Parathyroid adenoma (tissue), 2 donors: ENCODE results near the gene GSK3A.

Source experiments
- H2AFZ ChIP-seq: fragments of 300-600 bp; sonication (generic); one replicate; pipeline ENCODE4 v1.7.0; 2017; ENCODE audit warnings: antibody characterized with exemption, mild to moderate bottlenecking
- H3K27ac ChIP-seq: fragments of 300-600 bp; sonication (generic); one replicate; pipeline ENCODE4 v1.7.0; 2017
- H3K27me3 ChIP-seq: fragments of 300-600 bp; sonication (generic); one replicate; pipeline ENCODE4 v1.7.0; 2017; ENCODE audit warnings: low read length; ENCODE audit not compliant: control insufficient read depth, insufficient read depth
- H3K36me3 ChIP-seq: fragments of 300-600 bp; sonication (generic); one replicate; pipeline ENCODE4 v1.7.0; 2017; ENCODE audit warnings: low read length; ENCODE audit not compliant: control insufficient read depth, insufficient read depth
- H3K4me1 ChIP-seq: fragments of 300-600 bp; sonication (generic); one replicate; pipeline ENCODE4 v1.7.0; 2017; ENCODE audit warnings: control low read depth
- H3K4me2 ChIP-seq: fragments of 300-600 bp; sonication (generic); one replicate; pipeline ENCODE4 v1.7.0; 2017; ENCODE audit warnings: low read length
- H3K4me3 ChIP-seq: fragments of 300-600 bp; sonication (generic); one replicate; pipeline ENCODE4 v1.7.0; 2017; ENCODE audit warnings: low read depth, low read length
- H3K79me2 ChIP-seq: fragments of 300-600 bp; sonication (generic); one replicate; pipeline ENCODE4 v1.7.0; 2017; ENCODE audit warnings: control low read depth
- H3K9ac ChIP-seq: fragments of 300-600 bp; sonication (generic); one replicate; pipeline ENCODE4 v1.7.0; 2017; ENCODE audit warnings: mild to moderate bottlenecking
- H3K9me3 ChIP-seq: fragments of 300-600 bp; sonication (generic); one replicate; pipeline ENCODE4 v1.7.0; 2017; ENCODE audit warnings: low read length; ENCODE audit not compliant: control insufficient read depth
- CTCF ChIP-seq: fragments of 300-600 bp; sonication (generic); IDR thresholded peaks from one replicate; pipeline ENCODE4 v1.7.0; 2017; ENCODE audit warnings: antibody characterized with exemption, mild to moderate bottlenecking
- donor health status: primary hyperparathyroidism.

The GSK3A gene

GRCh38 chr19:42254850-42255765 lies 12.7 kb upstream of the GSK3A start, which contains the start of gene ERF:
Gene ERF, minus strand, starts transcription at chr19:42255128. Its CDS starts 129 bp downstream, at chr19:42254999.
- Histone ChIP-seq H3K36me3 (no peaks in the 10 kb centered on the region), H3K9ac (peak within 1 kb of the TSS; percentile 86), H3K9me3 (no peaks in the 10 kb centered on the region), H3K27ac (peak within 1 kb of the TSS; percentile 95), H3K4me2 (peak within 1 kb of the TSS; percentile 86), H3K4me3 (peak within 1 kb of the TSS; percentile 98), H2AFZ (peak within 1 kb of the TSS; percentile 77), H3K79me2 (peaks cover 2% of the 10 kb centered on the region), H3K27me3 (no peaks in the 10 kb centered on the region), H3K4me1 (peaks cover 17% of the 10 kb centered on the region)
- TF ChIP-seq CTCF, result no peak

GRCh38 chr19:42254089-42254849 lies 11.9 kb upstream of the GSK3A start:
- peak overlapping the region; percentile 98 for H3K4me3 ChIP-seq
- no peak for TF ChIP-seq CTCF
- H3K4me2 ChIP-seq, result peak overlapping the region; percentile 83
- H3K9ac ChIP-seq, result peak overlapping the region; percentile 86
- no peaks in the 10 kb centered on the region for H3K36me3 ChIP-seq
- peaks cover 17% of the 10 kb centered on the region for H3K4me1 ChIP-seq
- no peaks in the 10 kb centered on the region for H3K9me3 ChIP-seq
- H3K79me2 ChIP-seq, result peaks cover 2% of the 10 kb centered on the region
- no peaks in the 10 kb centered on the region for H3K27me3 ChIP-seq
- peak overlapping the region; percentile 77 for H2AFZ ChIP-seq
- H3K27ac ChIP-seq, result peak overlapping the region; percentile 95

- Histone ChIP-seq H3K4me3 (peak overlapping the region; percentile 98), H3K4me2 (peak overlapping the region; percentile 83), H3K79me2 (peaks cover 2% of the 10 kb centered on the region), H3K4me1 (peaks cover 17% of the 10 kb centered on the region), H3K9me3 (no peaks in the 10 kb centered on the region), H3K27me3 (no peaks in the 10 kb centered on the region), H3K27ac (peak overlapping the region; percentile 95), H3K36me3 (no peaks in the 10 kb centered on the region), H3K9ac (peak overlapping the region; percentile 86), H2AFZ (peak overlapping the region; percentile 77)
- no peak for TF ChIP-seq CTCF
Observed at GRCh38 chr19:42253245-42254088, 11.1 kb upstream of the GSK3A start.

GRCh38 chr19:42252365-42253244 lies 10.2 kb upstream of the GSK3A start:
- H3K9me3 ChIP-seq, result no peaks in the 10 kb centered on the region
- H3K27me3 ChIP-seq, result no peaks in the 10 kb centered on the region
- H3K79me2 ChIP-seq, result peaks cover 2% of the 10 kb centered on the region
- no peak for TF ChIP-seq CTCF
- H3K9ac ChIP-seq, result no peak overlapping the region
- H3K27ac ChIP-seq, result peak overlapping the region; percentile 78
- peak overlapping the region; percentile 75 for H2AFZ ChIP-seq
- H3K4me2 ChIP-seq, result peak overlapping the region; percentile 75
- peak overlapping the region; percentile 63 for H3K4me3 ChIP-seq
- H3K36me3 ChIP-seq, result no peaks in the 10 kb centered on the region
- peaks cover 17% of the 10 kb centered on the region for H3K4me1 ChIP-seq
